H9 (cell line): ENCODE data around the gene PRKCZ. TPM values are rescaled to one million over a fixed set of nuclear protein-coding genes. Genes with fewer than 3 reads are reported as not detected.

ENCODE experiments used
- DNase-seq: peaks from one replicate; pipeline ENCODE4 v3.0.0-alpha.2; 2017
- H2AFZ ChIP-seq: one replicate; pipeline ENCODE4 v1.6.1; 2013; ENCODE audit warnings: mild to moderate bottlenecking, low read length, control low read depth, moderate library complexity
- H2AK5ac ChIP-seq: 2 replicates; pipeline ENCODE4 v1.6.1; 2013; ENCODE audit warnings: low read length, control low read depth, mixed read lengths; ENCODE audit not compliant: insufficient read length
- H2BK120ac ChIP-seq: one replicate; pipeline ENCODE4 v1.6.1; 2013; ENCODE audit warnings: low read depth, mild to moderate bottlenecking, low read length, control low read depth, inconsistent platforms; ENCODE audit not compliant: poor library complexity, severe bottlenecking
- H2BK12ac ChIP-seq: 2 replicates; pipeline ENCODE4 v1.6.1; 2013; ENCODE audit warnings: low read length, control low read depth, mixed read lengths, low read depth; ENCODE audit not compliant: insufficient read length
- H2BK15ac ChIP-seq: 2 replicates; pipeline ENCODE4 v1.6.1; 2013; ENCODE audit warnings: low read depth, low read length, control low read depth
- H2BK20ac ChIP-seq: one replicate; pipeline ENCODE4 v1.6.1; 2013; ENCODE audit warnings: low read depth, mild to moderate bottlenecking, low read length, control low read depth, inconsistent platforms; ENCODE audit not compliant: poor library complexity, severe bottlenecking
- H2BK5ac ChIP-seq: 2 replicates; pipeline ENCODE4 v1.6.1; 2013; ENCODE audit warnings: low read length, control low read depth, mixed read lengths; ENCODE audit not compliant: insufficient read length
- H3K14ac ChIP-seq: 2 replicates; pipeline ENCODE4 v1.6.1; 2013; ENCODE audit warnings: low read length, control low read depth; ENCODE audit not compliant: insufficient read depth
- H3K18ac ChIP-seq: 2 replicates; pipeline ENCODE4 v1.6.1; 2013; ENCODE audit warnings: low read depth, mild to moderate bottlenecking, mixed read lengths, low read length, control low read depth; ENCODE audit not compliant: insufficient read length
- H3K23ac ChIP-seq: 2 replicates; pipeline ENCODE4 v1.6.1; 2013; ENCODE audit warnings: low read length, control low read depth, mixed read lengths, low read depth; ENCODE audit not compliant: insufficient read length
- H3K23me2 ChIP-seq: 2 replicates; pipeline ENCODE4 v1.6.1; 2013; ENCODE audit warnings: low read depth, mild to moderate bottlenecking, mixed read lengths, low read length, control low read depth; ENCODE audit not compliant: insufficient read length, poor library complexity, severe bottlenecking
- H3K27ac ChIP-seq: 2 replicates; pipeline ENCODE4 v1.5.1; 2013; ENCODE audit warnings: low read length, control low read depth, mixed read lengths, low read depth; ENCODE audit not compliant: insufficient read length
- H3K27me3 ChIP-seq: 2 replicates; pipeline ENCODE4 v1.6.1; 2013; ENCODE audit warnings: low read length, control low read depth, inconsistent platforms; ENCODE audit not compliant: insufficient read depth
- H3K4ac ChIP-seq: 2 replicates; pipeline ENCODE4 v1.6.1; 2013; ENCODE audit warnings: low read depth, mild to moderate bottlenecking, control low read depth, inconsistent platforms, low read length, moderate library complexity
- H3K4me1 ChIP-seq: 2 replicates; pipeline ENCODE4 v1.6.1; 2013; ENCODE audit warnings: low read length, control low read depth, inconsistent platforms; ENCODE audit not compliant: insufficient read depth
- H3K4me2 ChIP-seq: 2 replicates; pipeline ENCODE4 v1.6.1; 2013; ENCODE audit warnings: low read length, control low read depth, mixed read lengths; ENCODE audit not compliant: insufficient read length, insufficient read depth
- H3K56ac ChIP-seq: 2 replicates; pipeline ENCODE4 v1.6.1; 2013; ENCODE audit warnings: low read depth, mild to moderate bottlenecking, mixed read lengths, low read length, control low read depth; ENCODE audit not compliant: insufficient read length
- H3K79me1 ChIP-seq: 2 replicates; pipeline ENCODE4 v1.6.1; 2013; ENCODE audit warnings: low read depth, mild to moderate bottlenecking, moderate library complexity, low read length, control low read depth, inconsistent platforms; ENCODE audit not compliant: insufficient read depth, poor library complexity, severe bottlenecking
- H3K79me2 ChIP-seq: 2 replicates; pipeline ENCODE4 v1.6.1; 2013; ENCODE audit warnings: low read length, control low read depth, inconsistent platforms; ENCODE audit not compliant: insufficient read depth
- H3K9ac ChIP-seq: 2 replicates; pipeline ENCODE4 v1.6.1; 2013; ENCODE audit warnings: low read length, control low read depth, mixed read lengths; ENCODE audit not compliant: insufficient read length; ENCODE audit errors: extremely low read depth
- H3K9me3 ChIP-seq: one replicate; pipeline ENCODE4 v1.6.1; 2013; ENCODE audit warnings: low read depth, low read length, inconsistent platforms; ENCODE audit not compliant: control insufficient read depth
- H3T11ph ChIP-seq: one replicate; pipeline ENCODE4 v1.6.1; 2013; ENCODE audit warnings: mild to moderate bottlenecking, low read length, control low read depth, inconsistent platforms
- H4K20me1 ChIP-seq: one replicate; pipeline ENCODE4 v1.6.1; 2013; ENCODE audit not compliant: control insufficient read depth, insufficient read length, insufficient read depth
- H4K5ac ChIP-seq: 2 replicates; pipeline ENCODE4 v1.6.1; 2013; ENCODE audit warnings: low read depth, mild to moderate bottlenecking, mixed read lengths, low read length, control low read depth; ENCODE audit not compliant: insufficient read length
- H4K8ac ChIP-seq: replicated peaks from 2 replicates; pipeline ENCODE4 v1.6.1; 2013; ENCODE audit warnings: low read length, control low read depth, mixed read lengths, low read depth; ENCODE audit not compliant: insufficient read length
- H4K91ac ChIP-seq: 2 replicates; pipeline ENCODE4 v1.6.1; 2013; ENCODE audit warnings: low read depth, mild to moderate bottlenecking, moderate library complexity, mixed read lengths, low read length, control low read depth; ENCODE audit not compliant: insufficient read length
- H3K27ac Mint-ChIP-seq, 3 experiments: 2 replicates in 2 of 3; 3 replicates in 1 of 3; pipeline ENCODE4 v1.8.0; 2020 to 2021; ENCODE audit warnings: mixed read lengths in 3 of 3, mild to moderate bottlenecking in 1 of 3, moderate library complexity in 1 of 3
- H3K27me3 Mint-ChIP-seq: 2 replicates; pipeline ENCODE4 v1.8.0; 2021; ENCODE audit warnings: low read depth, mild to moderate bottlenecking, moderate library complexity, mixed read lengths
- H3K36me3 Mint-ChIP-seq, 3 experiments: 2 replicates in 2 of 3; 3 replicates in 1 of 3; pipeline ENCODE4 v1.8.0; 2020 to 2021; ENCODE audit warnings: low read depth in 3 of 3, mixed read lengths in 3 of 3; ENCODE audit not compliant: insufficient read depth in 1 of 3
- H3K4me1 Mint-ChIP-seq, 2 experiments: 2 replicates each; pipeline ENCODE4 v1.8.0; 2020; ENCODE audit warnings: mixed read lengths in 2 of 2
- H3K4me3 Mint-ChIP-seq, 2 experiments: 2 replicates in 1 of 2; 3 replicates in 1 of 2; pipeline ENCODE4 v1.8.0; 2020 to 2021; ENCODE audit warnings: mild to moderate bottlenecking in 2 of 2, mixed read lengths in 2 of 2, moderate library complexity in 1 of 2
- H3K9me3 Mint-ChIP-seq, 2 experiments: 2 replicates in 1 of 2; 3 replicates in 1 of 2; pipeline ENCODE4 v1.8.0; 2020; ENCODE audit warnings: mild to moderate bottlenecking in 2 of 2, mixed read lengths in 2 of 2, moderate library complexity in 1 of 2
- WGBS: extraction: QIAGEN DNeasy Blood & Tissue Kit; methylation state at CpG from one replicate; pipeline ENCODE4 v1.1.7; 2013; ENCODE audit warnings: missing lambda C conversion rate, low lambda C conversion rate, mixed read lengths; ENCODE audit not compliant: insufficient read length; ENCODE audit errors: extremely low coverage; 5-methylcytosine and 5-hydroxymethylcytosine counted together
- total RNA-seq: library from RNA; stranded (reverse); gene quantifications from 2 replicates; pipeline ENCODE4 v1.2.1, GENCODE V29; 2021
- TF ChIP-seq, protein P1 (sequence below): fragments of 200-600 bp; sonication (generic); conservative IDR thresholded peaks from 3 replicates; pipeline ENCODE4 v1.8.0; 2021; ENCODE audit warnings: antibody characterized with exemption, mild to moderate bottlenecking

Gene PRKCZ
- total RNA-seq, 1 experiment from 2014 or later: 48.4 TPM

DNA sequence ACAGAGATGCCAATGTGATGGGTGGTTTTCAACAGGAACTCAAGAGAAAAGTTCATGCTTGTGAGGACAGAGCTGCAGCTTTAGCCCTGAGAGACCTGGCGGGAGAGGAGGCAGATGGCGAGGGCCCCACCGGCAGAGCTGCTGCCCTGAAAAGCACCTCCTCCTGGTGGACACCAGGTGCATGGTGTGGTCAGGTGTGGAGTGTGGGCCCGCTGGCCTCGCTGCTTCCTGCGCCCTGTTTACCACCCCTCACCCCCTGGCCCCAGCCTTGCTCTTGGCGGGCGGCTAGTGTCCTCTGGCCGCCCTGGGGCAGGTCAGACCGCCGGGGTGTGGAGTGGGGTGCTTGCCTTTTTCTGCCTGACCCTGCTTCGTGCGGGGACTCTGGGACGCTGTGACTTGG lies 42.8 kb downstream of the PRKCZ start:
- Mint-ChIP-seq H3K9me3 (peaks cover 3 to 4% of the 10 kb centered on the region in 2 experiments; a peak in 4 of 5 replicates), H3K27me3 (no peaks in the 10 kb centered on the region), H3K27ac (no peak overlapping the region), H3K36me3 (peaks cover 5 to 15% (median 6%) of the 10 kb centered on the region in 3 experiments), H3K4me1 (peaks cover 11 to 23% of the 10 kb centered on the region in 2 experiments), H3K4me3 (no peak overlapping the region)
- Histone ChIP-seq H3K9ac (no peak overlapping the region), H3K27me3 (no peaks in the 10 kb centered on the region), H2BK20ac (no peak overlapping the region), H2AK5ac (no peak overlapping the region), H3K4me1 (no peaks in the 10 kb centered on the region), H4K20me1 (no peaks in the 10 kb centered on the region), H2BK12ac (no peak overlapping the region), H3K23ac (no peak overlapping the region), H3K27ac (no peak overlapping the region), H3K4me2 (no peak overlapping the region), H2BK5ac (no peak overlapping the region), H2AFZ (no peak overlapping the region), H3K79me1 (no peaks in the 10 kb centered on the region), H3T11ph (no peak overlapping the region), H3K79me2 (no peaks in the 10 kb centered on the region), H4K8ac (no peak overlapping the region), H3K14ac (no peak overlapping the region; the same call in 1 of the 2 replicates), H3K23me2 (no peaks in the 10 kb centered on the region), H3K18ac (no peak overlapping the region), H3K56ac (no peak overlapping the region), H2BK120ac (no peak overlapping the region), H3K4ac (no peak overlapping the region), H3K9me3 (no peaks in the 10 kb centered on the region), H2BK15ac (no peak overlapping the region), H4K5ac (no peak overlapping the region), H4K91ac (no peak overlapping the region)
- TF ChIP-seq, protein P1, sequence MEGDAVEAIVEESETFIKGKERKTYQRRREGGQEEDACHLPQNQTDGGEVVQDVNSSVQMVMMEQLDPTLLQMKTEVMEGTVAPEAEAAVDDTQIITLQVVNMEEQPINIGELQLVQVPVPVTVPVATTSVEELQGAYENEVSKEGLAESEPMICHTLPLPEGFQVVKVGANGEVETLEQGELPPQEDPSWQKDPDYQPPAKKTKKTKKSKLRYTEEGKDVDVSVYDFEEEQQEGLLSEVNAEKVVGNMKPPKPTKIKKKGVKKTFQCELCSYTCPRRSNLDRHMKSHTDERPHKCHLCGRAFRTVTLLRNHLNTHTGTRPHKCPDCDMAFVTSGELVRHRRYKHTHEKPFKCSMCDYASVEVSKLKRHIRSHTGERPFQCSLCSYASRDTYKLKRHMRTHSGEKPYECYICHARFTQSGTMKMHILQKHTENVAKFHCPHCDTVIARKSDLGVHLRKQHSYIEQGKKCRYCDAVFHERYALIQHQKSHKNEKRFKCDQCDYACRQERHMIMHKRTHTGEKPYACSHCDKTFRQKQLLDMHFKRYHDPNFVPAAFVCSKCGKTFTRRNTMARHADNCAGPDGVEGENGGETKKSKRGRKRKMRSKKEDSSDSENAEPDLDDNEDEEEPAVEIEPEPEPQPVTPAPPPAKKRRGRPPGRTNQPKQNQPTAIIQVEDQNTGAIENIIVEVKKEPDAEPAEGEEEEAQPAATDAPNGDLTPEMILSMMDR: no peak
- no peak for DNase-seq
- WGBS: no CpG with 5 or more reads among the region's 14 CpGs
